H9 (cell line): ENCODE data around the gene PCBP4. TPM values are rescaled to one million over a fixed set of nuclear protein-coding genes. Genes with fewer than 3 reads are reported as not detected.

Experiments
- DNase-seq: peaks from one replicate; pipeline ENCODE4 v3.0.0-alpha.2; 2017
- H2AFZ ChIP-seq: one replicate; pipeline ENCODE4 v1.6.1; 2013; ENCODE audit warnings: mild to moderate bottlenecking, low read length, control low read depth, moderate library complexity
- H2AK5ac ChIP-seq: 2 replicates; pipeline ENCODE4 v1.6.1; 2013; ENCODE audit warnings: low read length, control low read depth, mixed read lengths; ENCODE audit not compliant: insufficient read length
- H2BK120ac ChIP-seq: one replicate; pipeline ENCODE4 v1.6.1; 2013; ENCODE audit warnings: low read depth, mild to moderate bottlenecking, low read length, control low read depth, inconsistent platforms; ENCODE audit not compliant: poor library complexity, severe bottlenecking
- H2BK12ac ChIP-seq: 2 replicates; pipeline ENCODE4 v1.6.1; 2013; ENCODE audit warnings: low read length, control low read depth, mixed read lengths, low read depth; ENCODE audit not compliant: insufficient read length
- H2BK15ac ChIP-seq: 2 replicates; pipeline ENCODE4 v1.6.1; 2013; ENCODE audit warnings: low read depth, low read length, control low read depth
- H2BK20ac ChIP-seq: one replicate; pipeline ENCODE4 v1.6.1; 2013; ENCODE audit warnings: low read depth, mild to moderate bottlenecking, low read length, control low read depth, inconsistent platforms; ENCODE audit not compliant: poor library complexity, severe bottlenecking
- H2BK5ac ChIP-seq: 2 replicates; pipeline ENCODE4 v1.6.1; 2013; ENCODE audit warnings: low read length, control low read depth, mixed read lengths; ENCODE audit not compliant: insufficient read length
- H3K14ac ChIP-seq: 2 replicates; pipeline ENCODE4 v1.6.1; 2013; ENCODE audit warnings: low read length, control low read depth; ENCODE audit not compliant: insufficient read depth
- H3K18ac ChIP-seq: 2 replicates; pipeline ENCODE4 v1.6.1; 2013; ENCODE audit warnings: low read depth, mild to moderate bottlenecking, mixed read lengths, low read length, control low read depth; ENCODE audit not compliant: insufficient read length
- H3K23ac ChIP-seq: 2 replicates; pipeline ENCODE4 v1.6.1; 2013; ENCODE audit warnings: low read length, control low read depth, mixed read lengths, low read depth; ENCODE audit not compliant: insufficient read length
- H3K23me2 ChIP-seq: 2 replicates; pipeline ENCODE4 v1.6.1; 2013; ENCODE audit warnings: low read depth, mild to moderate bottlenecking, mixed read lengths, low read length, control low read depth; ENCODE audit not compliant: insufficient read length, poor library complexity, severe bottlenecking
- H3K27ac ChIP-seq: 2 replicates; pipeline ENCODE4 v1.5.1; 2013; ENCODE audit warnings: low read length, control low read depth, mixed read lengths, low read depth; ENCODE audit not compliant: insufficient read length
- H3K27me3 ChIP-seq: 2 replicates; pipeline ENCODE4 v1.6.1; 2013; ENCODE audit warnings: low read length, control low read depth, inconsistent platforms; ENCODE audit not compliant: insufficient read depth
- H3K4ac ChIP-seq: 2 replicates; pipeline ENCODE4 v1.6.1; 2013; ENCODE audit warnings: low read depth, mild to moderate bottlenecking, control low read depth, inconsistent platforms, low read length, moderate library complexity
- H3K4me1 ChIP-seq: 2 replicates; pipeline ENCODE4 v1.6.1; 2013; ENCODE audit warnings: low read length, control low read depth, inconsistent platforms; ENCODE audit not compliant: insufficient read depth
- H3K4me2 ChIP-seq: 2 replicates; pipeline ENCODE4 v1.6.1; 2013; ENCODE audit warnings: low read length, control low read depth, mixed read lengths; ENCODE audit not compliant: insufficient read length, insufficient read depth
- H3K56ac ChIP-seq: 2 replicates; pipeline ENCODE4 v1.6.1; 2013; ENCODE audit warnings: low read depth, mild to moderate bottlenecking, mixed read lengths, low read length, control low read depth; ENCODE audit not compliant: insufficient read length
- H3K79me1 ChIP-seq: 2 replicates; pipeline ENCODE4 v1.6.1; 2013; ENCODE audit warnings: low read depth, mild to moderate bottlenecking, moderate library complexity, low read length, control low read depth, inconsistent platforms; ENCODE audit not compliant: insufficient read depth, poor library complexity, severe bottlenecking
- H3K79me2 ChIP-seq: 2 replicates; pipeline ENCODE4 v1.6.1; 2013; ENCODE audit warnings: low read length, control low read depth, inconsistent platforms; ENCODE audit not compliant: insufficient read depth
- H3K9ac ChIP-seq: 2 replicates; pipeline ENCODE4 v1.6.1; 2013; ENCODE audit warnings: low read length, control low read depth, mixed read lengths; ENCODE audit not compliant: insufficient read length; ENCODE audit errors: extremely low read depth
- H3K9me3 ChIP-seq: one replicate; pipeline ENCODE4 v1.6.1; 2013; ENCODE audit warnings: low read depth, low read length, inconsistent platforms; ENCODE audit not compliant: control insufficient read depth
- H3T11ph ChIP-seq: one replicate; pipeline ENCODE4 v1.6.1; 2013; ENCODE audit warnings: mild to moderate bottlenecking, low read length, control low read depth, inconsistent platforms
- H4K20me1 ChIP-seq: one replicate; pipeline ENCODE4 v1.6.1; 2013; ENCODE audit not compliant: control insufficient read depth, insufficient read length, insufficient read depth
- H4K5ac ChIP-seq: 2 replicates; pipeline ENCODE4 v1.6.1; 2013; ENCODE audit warnings: low read depth, mild to moderate bottlenecking, mixed read lengths, low read length, control low read depth; ENCODE audit not compliant: insufficient read length
- H4K8ac ChIP-seq: replicated peaks from 2 replicates; pipeline ENCODE4 v1.6.1; 2013; ENCODE audit warnings: low read length, control low read depth, mixed read lengths, low read depth; ENCODE audit not compliant: insufficient read length
- H4K91ac ChIP-seq: 2 replicates; pipeline ENCODE4 v1.6.1; 2013; ENCODE audit warnings: low read depth, mild to moderate bottlenecking, moderate library complexity, mixed read lengths, low read length, control low read depth; ENCODE audit not compliant: insufficient read length
- H3K27ac Mint-ChIP-seq, 3 experiments: 2 replicates in 2 of 3; 3 replicates in 1 of 3; pipeline ENCODE4 v1.8.0; 2020 to 2021; ENCODE audit warnings: mixed read lengths in 3 of 3, mild to moderate bottlenecking in 1 of 3, moderate library complexity in 1 of 3
- H3K27me3 Mint-ChIP-seq: 2 replicates; pipeline ENCODE4 v1.8.0; 2021; ENCODE audit warnings: low read depth, mild to moderate bottlenecking, moderate library complexity, mixed read lengths
- H3K36me3 Mint-ChIP-seq, 3 experiments: 2 replicates in 2 of 3; 3 replicates in 1 of 3; pipeline ENCODE4 v1.8.0; 2020 to 2021; ENCODE audit warnings: low read depth in 3 of 3, mixed read lengths in 3 of 3; ENCODE audit not compliant: insufficient read depth in 1 of 3
- H3K4me1 Mint-ChIP-seq, 2 experiments: 2 replicates each; pipeline ENCODE4 v1.8.0; 2020; ENCODE audit warnings: mixed read lengths in 2 of 2
- H3K4me3 Mint-ChIP-seq, 2 experiments: 2 replicates in 1 of 2; 3 replicates in 1 of 2; pipeline ENCODE4 v1.8.0; 2020 to 2021; ENCODE audit warnings: mild to moderate bottlenecking in 2 of 2, mixed read lengths in 2 of 2, moderate library complexity in 1 of 2
- H3K9me3 Mint-ChIP-seq, 2 experiments: 2 replicates in 1 of 2; 3 replicates in 1 of 2; pipeline ENCODE4 v1.8.0; 2020; ENCODE audit warnings: mild to moderate bottlenecking in 2 of 2, mixed read lengths in 2 of 2, moderate library complexity in 1 of 2
- CTCF ChIP-seq: fragments of 200-600 bp; sonication (generic); conservative IDR thresholded peaks from 3 replicates; pipeline ENCODE4 v1.8.0; 2021; ENCODE audit warnings: antibody characterized with exemption, mild to moderate bottlenecking
- WGBS: extraction: QIAGEN DNeasy Blood & Tissue Kit; methylation state at CpG from one replicate; pipeline ENCODE4 v1.1.7; 2013; ENCODE audit warnings: missing lambda C conversion rate, low lambda C conversion rate, mixed read lengths; ENCODE audit not compliant: insufficient read length; ENCODE audit errors: extremely low coverage; 5-methylcytosine and 5-hydroxymethylcytosine counted together
- total RNA-seq: library from RNA; stranded (reverse); gene quantifications from 2 replicates; pipeline ENCODE4 v1.2.1, GENCODE V29; 2021

The PCBP4 gene
- total RNA-seq, 1 experiment from 2014 or later, result 24.6 TPM

DNA sequence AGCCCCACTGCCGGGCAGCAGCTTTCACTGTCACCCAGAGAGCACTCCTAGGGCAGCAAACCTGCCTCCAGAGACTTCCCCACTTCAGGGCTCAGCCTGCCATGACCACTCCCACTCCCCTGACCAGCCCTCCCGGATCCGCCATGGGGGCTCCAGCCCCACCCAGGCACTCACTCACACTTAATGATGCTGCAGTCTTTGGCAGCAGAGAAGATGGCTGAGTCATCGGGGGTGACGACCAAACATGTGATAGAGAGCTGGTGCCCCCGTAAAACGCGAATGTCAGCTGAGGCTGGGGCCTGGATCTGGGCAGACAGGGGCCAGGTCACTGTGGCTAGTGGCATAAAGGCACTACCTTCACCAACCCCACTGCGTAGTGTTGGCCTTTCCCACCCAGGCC, 30.2 kb downstream of the PCBP4 start:
- Histone ChIP-seq H3K9ac (no peak overlapping the region), H3K79me1 (peaks cover 14% of the 10 kb centered on the region), H3K4ac (no peak overlapping the region), H3K27ac (no peak overlapping the region), H3K56ac (no peak overlapping the region), H3K27me3 (no peaks in the 10 kb centered on the region), H2BK12ac (no peak overlapping the region), H3T11ph (no peak overlapping the region), H3K14ac (no peak overlapping the region), H2BK120ac (no peak overlapping the region), H2BK15ac (no peak overlapping the region), H3K4me2 (no peak overlapping the region), H3K79me2 (peaks cover 10% of the 10 kb centered on the region), H3K23ac (no peak overlapping the region), H2AK5ac (no peak overlapping the region), H2BK5ac (no peak overlapping the region), H4K91ac (no peak overlapping the region), H3K23me2 (peaks cover 9% of the 10 kb centered on the region), H4K20me1 (no peaks in the 10 kb centered on the region), H3K9me3 (no peaks in the 10 kb centered on the region), H2BK20ac (no peak overlapping the region), H3K4me1 (0 out of 2 replicates have a peak, but pooled peaks cover 2% of the 10 kb centered on the region), H2AFZ (no peak overlapping the region), H4K5ac (no peak overlapping the region), H3K18ac (no peak overlapping the region), H4K8ac (no peak overlapping the region)
- H3K27ac Mint-ChIP-seq, result no peak overlapping the region
- no peaks in the 10 kb centered on the region; a peak in 1 of 5 replicates for H3K9me3 Mint-ChIP-seq
- no peak for DNase-seq
- H3K36me3 Mint-ChIP-seq, result peaks cover 58 to 82% (median 74%) of the 10 kb centered on the region in 3 experiments; a peak in 6 of 7 replicates
- H3K27me3 Mint-ChIP-seq, result no peaks in the 10 kb centered on the region; the same call in 1 of the 2 replicates
- TF ChIP-seq CTCF, result no peak
- WGBS, result no CpG with 5 or more reads among the region's 9 CpGs
- H3K4me1 Mint-ChIP-seq, result peaks cover 12 to 14% of the 10 kb centered on the region in 2 experiments
- no peak overlapping the region for H3K4me3 Mint-ChIP-seq
